ENCODE data around the gene ZNF692.
"Not testable (repeated sequence)": the region's sequence is repeated elsewhere in the genome, so short reads cannot be mapped to it uniquely, and the experiment has no call there.

The ZNF692 gene

GRCh38 chr1:248849152-248849551 lies 9.7 kb downstream of the ZNF692 start:
- no peak for DNase-seq

- no peak for DNase-seq
These were observed 10.3 kb downstream of the ZNF692 start for GRCh38 chr1:248848602-248849001.

- no peak for DNase-seq
These were observed 10.8 kb downstream of the ZNF692 start for GRCh38 chr1:248847956-248848561.

- DNase-seq, result no peak
These were observed 11.5 kb downstream of the ZNF692 start for GRCh38 chr1:248847181-248847955.

- no peak for DNase-seq
These were observed 14.4 kb downstream of the ZNF692 start for GRCh38 chr1:248844526-248844925.

- DNase-seq, result no peak
These were observed 15.2 kb downstream of the ZNF692 start for GRCh38 chr1:248843687-248844086.

- no peak for DNase-seq
These were observed 16.0 kb downstream of the ZNF692 start for GRCh38 chr1:248842781-248843331.

- DNase-seq, result peak; percentile 66
These were observed 17.0 kb downstream of the ZNF692 start for GRCh38 chr1:248841702-248842395.

GRCh38 chr1:248840946-248841345 lies 17.9 kb downstream of the ZNF692 start:
- DNase-seq, result no peak

- DNase-seq, result no peak
These were observed 19.7 kb downstream of the ZNF692 start for GRCh38 chr1:248839168-248839555.

- DNase-seq, result peak; percentile 75
These were observed 20.3 kb downstream of the ZNF692 start for GRCh38 chr1:248838357-248839167.

- DNase-seq, result peak; percentile 97
These were observed 21.0 kb downstream of the ZNF692 start, which contains the start of gene ZNF672 for GRCh38 chr1:248837781-248838356. Gene ZNF672 (plus strand): TSS chr1:248838224. CDS start chr1:248847275, 9,051 bp downstream.

- no peak for DNase-seq
These were observed 21.7 kb downstream of the ZNF692 start for GRCh38 chr1:248837045-248837780.

- DNase-seq, result no peak
These were observed 24.4 kb downstream of the ZNF692 start for GRCh38 chr1:248834343-248834940.

- DNase-seq, result no peak
These were observed 27.0 kb downstream of the ZNF692 start for GRCh38 chr1:248831842-248832241.

GRCh38 chr1:248830718-248831017 lies 28.2 kb downstream of the ZNF692 start:
- DNase-seq, result not testable (repeated sequence)

GRCh38 chr1:248828845-248829244 lies 30.0 kb downstream of the ZNF692 start:
- DNase-seq, result peak; percentile 46

- DNase-seq, result peak; percentile 96
These were observed 32.8 kb downstream of the ZNF692 start, which contains the start of gene SH3BP5L for GRCh38 chr1:248825909-248826760. Gene SH3BP5L (minus strand): TSS chr1:248825915. CDS start chr1:248824935, 980 bp downstream.

GRCh38 chr1:248825573-248825908 lies 33.3 kb downstream of the ZNF692 start:
- DNase-seq, result no peak

- no peak for DNase-seq
These were observed 33.7 kb downstream of the ZNF692 start for GRCh38 chr1:248825136-248825535.

Data from fibroblast of skin of abdomen (primary cell).